Activated B cell treated with CpG ODN at 0.5 μM for 24 hours (primary cell): ENCODE results near the gene MAST2. TPM values are rescaled to one million over a fixed set of nuclear protein-coding genes. Genes with fewer than 3 reads are reported as not detected.

Source experiments
- ATAC-seq: fragments of 200-7000 bp; cut with Tn5 transposase; one replicate; pipeline ENCODE4 v1.10.0; 2021; ENCODE audit warnings: low read depth, mild to moderate bottlenecking, moderate library complexity
- CTCF ChIA-PET: fragments of 350-600 bp; sonication (Branson Sonifier 250); formaldehyde crosslinking; loops from one replicate; lab custom pipeline; 2021; ENCODE audit warnings: antibody characterized with exemption; lab: Charles Lee
- POLR2A ChIA-PET: fragments of 350-600 bp; sonication (Branson Sonifier 250); formaldehyde crosslinking; loops from one replicate; lab custom pipeline; 2021; ENCODE audit warnings: antibody characterized with exemption; lab: Charles Lee
- DNase-seq: peaks from one replicate; pipeline ENCODE4 v3.0.0; 2022
- H3K27ac Mint-ChIP-seq: one replicate; pipeline ENCODE4 v1.8.0; 2020; ENCODE audit warnings: mixed read lengths
- H3K27me3 Mint-ChIP-seq: one replicate; pipeline ENCODE4 v1.8.0; 2021; ENCODE audit warnings: mixed read lengths
- H3K36me3 Mint-ChIP-seq: one replicate; pipeline ENCODE4 v1.8.0; 2021; ENCODE audit warnings: low read depth, mixed read lengths
- H3K4me1 Mint-ChIP-seq: one replicate; pipeline ENCODE4 v1.8.0; 2021; ENCODE audit warnings: mixed read lengths
- H3K4me3 Mint-ChIP-seq: one replicate; pipeline ENCODE4 v1.8.0; 2020; ENCODE audit warnings: mild to moderate bottlenecking, mixed read lengths
- H3K9me3 Mint-ChIP-seq: one replicate; pipeline ENCODE4 v1.8.0; 2020; ENCODE audit warnings: mixed read lengths
- CTCF ChIP-seq: fragments of 200-600 bp; IDR thresholded peaks from one replicate; pipeline ENCODE4 v1.8.0; 2022; ENCODE audit warnings: antibody characterized with exemption, mild to moderate bottlenecking
- intact Hi-C: fragments of 100-400 bp; cut with micrococcal nuclease; formaldehyde crosslinking; loops from one replicate; pipeline ENCODE4 v1.15.1; 2024
- total RNA-seq: library from RNA; stranded (reverse); gene quantifications from 2 replicates; pipeline ENCODE4 v1.2.3, GENCODE V29; 2022

Gene MAST2
- total RNA-seq, 1 donor from 2014 or later, result 20.9 TPM

DNA sequence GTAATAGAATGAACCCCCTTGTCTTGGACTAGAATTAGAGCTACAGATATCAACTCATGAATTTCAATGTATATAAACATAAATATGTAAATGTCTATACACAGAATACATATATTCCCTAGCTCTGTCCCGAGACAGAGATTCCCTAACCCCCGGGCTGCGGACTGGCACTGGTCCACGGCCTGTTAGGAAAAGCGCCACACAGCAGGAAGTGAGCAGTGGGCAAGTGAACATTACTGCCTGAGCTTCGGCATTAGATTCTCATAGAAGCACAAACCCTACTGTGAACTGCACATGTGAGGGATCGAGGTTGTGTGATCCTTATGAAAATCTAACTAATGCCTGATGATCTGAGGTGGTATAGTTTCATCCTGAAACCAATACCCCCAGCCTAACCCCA, 277.8 kb downstream of the MAST2 start:
- H3K27ac Mint-ChIP-seq, result no peak overlapping the region
- H3K4me1 Mint-ChIP-seq, result no peaks in the 10 kb centered on the region
- H3K4me3 Mint-ChIP-seq, result no peak overlapping the region
- no peaks in the 10 kb centered on the region for H3K9me3 Mint-ChIP-seq
- H3K36me3 Mint-ChIP-seq, result no peaks in the 10 kb centered on the region
- no peak for ATAC-seq
- DNase-seq, result no peak
- POLR2A ChIA-PET, result no interaction called here
- intact Hi-C loops, result no loop called here
- no peaks in the 10 kb centered on the region for H3K27me3 Mint-ChIP-seq
- no peak for TF ChIP-seq CTCF
- CTCF ChIA-PET, result no interaction called here

GRCh38 chr1:46081619-46082018, 278.2 kb downstream of the MAST2 start:
- Mint-ChIP-seq H3K27ac (no peak overlapping the region), H3K4me3 (no peak overlapping the region), H3K36me3 (no peaks in the 10 kb centered on the region), H3K9me3 (no peaks in the 10 kb centered on the region), H3K27me3 (no peaks in the 10 kb centered on the region), H3K4me1 (no peaks in the 10 kb centered on the region)
- CTCF ChIA-PET, result no interaction called here
- TF ChIP-seq CTCF, result no peak
- intact Hi-C loops, result no loop called here
- no peak for DNase-seq
- POLR2A ChIA-PET, result no interaction called here
- ATAC-seq, result no peak

- CTCF ChIA-PET, result interaction anchor here (1.2 kb wide), 1 partner anchor 100 kb away, joined by 3 read pairs; no protein-coding TSS in a partner anchor
- Mint-ChIP-seq H3K27ac (no peak overlapping the region), H3K4me3 (no peak overlapping the region), H3K36me3 (no peaks in the 10 kb centered on the region), H3K27me3 (no peaks in the 10 kb centered on the region), H3K4me1 (no peaks in the 10 kb centered on the region), H3K9me3 (no peaks in the 10 kb centered on the region)
- intact Hi-C loops, result no loop called here
- TF ChIP-seq CTCF, result no peak
- DNase-seq (no peak), ATAC-seq (no peak)
- POLR2A ChIA-PET, result no interaction called here
Measured at GRCh38 chr1:46083579-46083978, 280.2 kb downstream of the MAST2 start.

DNA sequence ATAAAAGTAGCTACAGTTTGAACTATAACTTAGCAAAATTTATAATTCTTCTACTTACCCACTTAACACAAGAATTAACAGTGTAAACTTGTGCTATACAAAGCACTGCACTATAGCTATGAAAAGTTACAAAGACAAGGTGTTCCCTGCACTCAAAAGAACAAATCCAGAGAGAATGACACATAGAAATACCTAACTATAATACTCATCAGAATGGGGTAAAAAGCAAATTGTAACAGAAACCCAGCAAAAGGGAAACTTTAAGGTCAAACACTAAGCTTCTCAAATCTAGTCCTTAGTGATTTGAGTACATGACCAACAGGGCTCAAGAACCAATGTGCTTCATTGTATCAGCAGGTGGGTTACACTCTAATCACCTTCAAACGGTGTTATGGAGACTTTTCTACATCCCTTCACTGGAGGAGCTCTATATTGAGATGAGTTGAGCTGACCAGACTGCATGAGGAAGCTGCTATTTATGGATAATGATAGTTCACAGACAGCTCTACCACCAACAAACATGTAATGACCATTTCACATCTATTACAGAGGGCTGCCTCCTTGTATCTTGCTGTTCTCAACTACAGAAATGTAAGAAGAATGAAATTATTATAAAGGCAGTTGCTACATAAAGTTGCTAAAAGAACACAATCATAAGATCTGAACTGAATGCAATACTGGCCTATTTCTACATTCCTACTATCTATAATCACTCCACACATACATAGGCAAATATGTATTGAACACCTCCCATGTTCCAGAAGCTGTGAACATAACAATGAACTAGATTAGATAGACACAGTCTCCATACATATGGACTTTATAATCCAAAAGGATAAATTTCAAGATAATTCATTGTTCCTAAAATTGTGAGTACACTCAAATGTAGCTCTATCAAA, 281.4 kb downstream of the MAST2 start:
- ATAC-seq, result no peak
- H3K36me3 Mint-ChIP-seq, result no peaks in the 10 kb centered on the region
- intact Hi-C loops, result no loop called here
- no peak for TF ChIP-seq CTCF
- no peak overlapping the region for H3K27ac Mint-ChIP-seq
- H3K4me1 Mint-ChIP-seq, result no peaks in the 10 kb centered on the region
- DNase-seq, result no peak
- POLR2A ChIA-PET, result no interaction called here
- no peak overlapping the region for H3K4me3 Mint-ChIP-seq
- CTCF ChIA-PET, result interaction anchor here (0.8 to 1.2 kb wide), 2 partner anchors 10 to 99 kb away, joined by 3 read pairs; no protein-coding TSS in a partner anchor
- no peaks in the 10 kb centered on the region for H3K27me3 Mint-ChIP-seq
- no peaks in the 10 kb centered on the region for H3K9me3 Mint-ChIP-seq

Other genes with a start within 250 kb of the MAST2 start
- 197 and 204 TPM in 2 replicates for gene NASP, start 219.6 kb upstream of the MAST2 start, total RNA-seq
- gene CCDC17, start 179.6 kb upstream of the MAST2 start, total RNA-seq, result 4.6 and 6.3 TPM in 2 replicates
- gene GPBP1L1, start 117.1 kb upstream of the MAST2 start, total RNA-seq, result 133 and 138 TPM in 2 replicates
- gene TMEM69, start 115.4 kb upstream of the MAST2 start, total RNA-seq, result 26.6 and 28.6 TPM in 2 replicates
- gene IPP, start 53.0 kb upstream of the MAST2 start, total RNA-seq, result 10.2 and 11.4 TPM in 2 replicates